Keratinocyte (primary cell): Measurements from ENCODE around the gene INPP5A. TPM values are rescaled to one million over a fixed set of nuclear protein-coding genes. Genes with fewer than 3 reads are reported as not detected.

Experiments
- DNase-seq: peaks from one replicate; pipeline ENCODE4 v3.0.0-alpha.2; 2011; ENCODE audit warnings: low read depth, missing footprints, low spot score
- FAIRE-seq: peaks from 2 replicates; lab custom pipeline; 2011; peaks lifted over from hg19 to GRCh38; lab: Jason Lieb, UNC
- H2AFZ ChIP-seq: 2 replicates; pipeline ENCODE4 v1.6.0; 2012; ENCODE audit warnings: low read length, control low read depth, inconsistent platforms; ENCODE audit not compliant: control insufficient read depth
- H3K27ac ChIP-seq: 2 replicates; pipeline ENCODE4 v1.5.1; 2011; ENCODE audit warnings: low read length; ENCODE audit not compliant: control insufficient read depth, insufficient read depth
- H3K27me3 ChIP-seq: 3 replicates; pipeline ENCODE4 v1.6.0; 2011; ENCODE audit warnings: low read length; ENCODE audit not compliant: control insufficient read depth, insufficient read depth; ENCODE audit errors: extremely low read depth
- H3K36me3 ChIP-seq, 2 experiments: 2 replicates in 1 of 2; 3 replicates in 1 of 2; pipeline ENCODE4 v1.5.1; 2011; ENCODE audit warnings: low read length in 2 of 2, mild to moderate bottlenecking in 1 of 2; ENCODE audit not compliant: control insufficient read depth in 2 of 2, insufficient read depth in 2 of 2; ENCODE audit errors: extremely low read depth in 1 of 2
- H3K4me1 ChIP-seq: 3 replicates; pipeline ENCODE4 v1.5.1; 2011; ENCODE audit warnings: low read length; ENCODE audit not compliant: control insufficient read depth, insufficient read depth; ENCODE audit errors: extremely low read depth
- H3K4me2 ChIP-seq: 3 replicates; pipeline ENCODE4 v1.6.0; 2011; ENCODE audit warnings: low read depth, low read length; ENCODE audit not compliant: control insufficient read depth, insufficient read depth; ENCODE audit errors: extremely low read depth
- H3K4me3 ChIP-seq, 3 experiments: fragments of 200-600 bp in 1 of 3; sonication (generic) in 1 of 3; 2 replicates in 2 of 3; 3 replicates in 1 of 3; pipeline ENCODE4 v1.5.1; 2011 to 2016; ENCODE audit warnings: low read length in 3 of 3, mild to moderate bottlenecking in 3 of 3, control low read depth in 2 of 3, inconsistent platforms in 1 of 3, low read depth in 1 of 3, mixed read lengths in 1 of 3, mixed run types in 1 of 3, moderate library complexity in 1 of 3; ENCODE audit not compliant: control insufficient read depth in 2 of 3, insufficient read depth in 2 of 3; ENCODE audit errors: extremely low read depth in 1 of 3
- H3K79me2 ChIP-seq: 2 replicates; pipeline ENCODE4 v1.6.0; 2012; ENCODE audit warnings: low read length; ENCODE audit not compliant: control insufficient read depth, insufficient read depth
- H3K9ac ChIP-seq: 3 replicates; pipeline ENCODE4 v1.6.0; 2011; ENCODE audit warnings: low read length; ENCODE audit not compliant: control insufficient read depth, insufficient read depth; ENCODE audit errors: extremely low read depth
- H3K9me1 ChIP-seq: 3 replicates; pipeline ENCODE4 v1.6.0; 2011; ENCODE audit warnings: low read length; ENCODE audit not compliant: control insufficient read depth, insufficient read depth; ENCODE audit errors: extremely low read depth
- H3K9me3 ChIP-seq: 2 replicates; pipeline ENCODE4 v1.5.1; 2012; ENCODE audit warnings: low read depth, low read length; ENCODE audit not compliant: control insufficient read depth
- H4K20me1 ChIP-seq: 3 replicates; pipeline ENCODE4 v1.6.0; 2011; ENCODE audit warnings: low read length; ENCODE audit not compliant: control insufficient read depth, insufficient read depth; ENCODE audit errors: extremely low read depth
- CTCF ChIP-seq, 3 experiments: IDR thresholded peaks in 1 of 3; conservative IDR thresholded peaks in 1 of 3; optimal IDR thresholded peaks in 1 of 3; 2 replicates in 2 of 3; 3 replicates in 1 of 3; pipeline versions ENCODE3 to v1.5.1; 2011; ENCODE audit warnings: low read length in 3 of 3, mild to moderate bottlenecking in 3 of 3, moderate library complexity in 2 of 3, control low read depth in 1 of 3, inconsistent platforms in 1 of 3; ENCODE audit not compliant: insufficient read depth in 2 of 3; ENCODE audit errors: extremely low read depth in 1 of 3
- EZH2 ChIP-seq: IDR thresholded peaks from one replicate; pipeline ENCODE4 v1.6.1; 2012; ENCODE audit warnings: inconsistent platforms, mild to moderate bottlenecking, low read length, moderate library complexity
- dilution Hi-C: fragments of 300-500 bp; cut with MboI; formaldehyde crosslinking; loops from one replicate; pipeline ENCODE4 v1.7.0; 2020; ENCODE audit warnings: low sequenced_read_pairs; ENCODE audit not compliant: extremely low pct_ligation_motif_present
- polyA plus RNA-seq, 5 experiments: library from polyadenylated mRNA; depleted of rRNA in 3 of 5; stranded (reverse) in 3 of 5; stranded (forward) in 1 of 5; unstranded in 1 of 5; fragments of >200 nt; gene quantifications; 1 replicate in 1 of 5; 2 replicates in 3 of 5; 3 replicates in 1 of 5; pipeline versions ENCODE4 v1.2.1 to v1.2.3, GENCODE V29; 2011 to 2012; ENCODE audit warnings: missing spikeins in 2 of 5, low read depth in 1 of 5, low replicate concordance in 1 of 5

Gene INPP5A
- polyA plus RNA-seq, 1 donor (not counting 4 experiments of a cell fraction or from before 2014, with no cell fraction given) = 11.2 TPM

- Histone ChIP-seq H3K27me3 (peaks cover 66% of the 10 kb centered on the region), H3K4me1 (peaks cover 20% of the 10 kb centered on the region), H3K79me2 (no peaks in the 10 kb centered on the region), H2AFZ (no peak overlapping the region), H3K9me3 (no peaks in the 10 kb centered on the region), H3K36me3 (no peaks in the 10 kb centered on the region), H3K9ac (no peak overlapping the region), H3K27ac (no peak overlapping the region), H4K20me1 (no peaks in the 10 kb centered on the region), H3K4me3 (no peak overlapping the region), H3K9me1 (peaks cover 3% of the 10 kb centered on the region), H3K4me2 (no peak overlapping the region)
- no peak for TF ChIP-seq EZH2
- TF ChIP-seq CTCF (optimal IDR thresholded peaks at IDR 0.05 in 1 of 3, IDR thresholded peaks at IDR 0.05 in 1 of 3, conservative IDR thresholded peaks at IDR 0.05 in 1 of 3; ENCODE audit: extremely low read depth in 1 of 3, insufficient read depth in 2 of 3, low read length in 3 of 3) = no peak
- dilution Hi-C loops = no loop called here
- DNase-seq (no peak), FAIRE-seq (no peak)
Observed at GRCh38 chr10:132519382-132520176, 18.0 kb upstream of the INPP5A start.

GRCh38 chr10:132520177-132520811, 17.3 kb upstream of the INPP5A start:
- FAIRE-seq = no peak
- no peak for DNase-seq
- Histone ChIP-seq H3K9ac (no peak overlapping the region), H3K27me3 (peaks cover 66% of the 10 kb centered on the region), H3K4me1 (peaks cover 20% of the 10 kb centered on the region), H3K9me1 (peaks cover 3% of the 10 kb centered on the region), H3K9me3 (no peaks in the 10 kb centered on the region), H3K27ac (no peak overlapping the region), H3K79me2 (no peaks in the 10 kb centered on the region), H3K36me3 (no peaks in the 10 kb centered on the region), H4K20me1 (no peaks in the 10 kb centered on the region), H3K4me2 (no peak overlapping the region), H2AFZ (no peak overlapping the region), H3K4me3 (no peak overlapping the region)
- dilution Hi-C loops = no loop called here
- TF ChIP-seq CTCF (optimal IDR thresholded peaks at IDR 0.05 in 1 of 3, IDR thresholded peaks at IDR 0.05 in 1 of 3, conservative IDR thresholded peaks at IDR 0.05 in 1 of 3; ENCODE audit: extremely low read depth in 1 of 3, insufficient read depth in 2 of 3, low read length in 3 of 3) (no peak), EZH2 (peak; percentile 26)
